NCI-H446 treated with DMSO at 0.1 percent for 48 hours (cell line): ENCODE results near the gene RNLS.
"Not testable (repeated sequence)": the region's sequence is repeated elsewhere in the genome, so short reads cannot be mapped to it uniquely, and the experiment has no call there.

ENCODE experiments used
- DNase-seq: peaks from one replicate; lab custom pipeline; 2025; lab: John Stamatoyannopoulos, UW

RNLS gene

GRCh38 chr10:88343761-88344484, 239.2 kb downstream of the RNLS start:
- no peak for DNase-seq

GRCh38 chr10:88342733-88343310, 240.3 kb downstream of the RNLS start:
- DNase-seq = no peak

GRCh38 chr10:88337134-88337533, 246.0 kb downstream of the RNLS start:
- DNase-seq = no peak

GRCh38 chr10:88336334-88336733, 246.8 kb downstream of the RNLS start:
- no peak for DNase-seq

GRCh38 chr10:88333248-88333630, 249.9 kb downstream of the RNLS start:
- DNase-seq = no peak

GRCh38 chr10:88332503-88333247, 250.4 kb downstream of the RNLS start:
- no peak for DNase-seq

GRCh38 chr10:88330174-88330573, 252.9 kb downstream of the RNLS start:
- DNase-seq = no peak

- DNase-seq = no peak
These were observed 260.6 kb downstream of the RNLS start for GRCh38 chr10:88322324-88323063.

- DNase-seq = no peak
These were observed 263.1 kb downstream of the RNLS start for GRCh38 chr10:88319960-88320517.

- no peak for DNase-seq
These were observed 264.3 kb downstream of the RNLS start for GRCh38 chr10:88318803-88319202.

- DNase-seq = no peak
These were observed 266.0 kb downstream of the RNLS start for GRCh38 chr10:88317099-88317498.

- DNase-seq = no peak
These were observed 266.7 kb downstream of the RNLS start for GRCh38 chr10:88316292-88316861.

- DNase-seq = no peak
These were observed 267.4 kb downstream of the RNLS start for GRCh38 chr10:88315755-88316154.

GRCh38 chr10:88314362-88314761, 268.8 kb downstream of the RNLS start:
- no peak for DNase-seq

GRCh38 chr10:88313878-88314277, 269.2 kb downstream of the RNLS start:
- no peak for DNase-seq

- no peak for DNase-seq
These were observed 270.3 kb downstream of the RNLS start for GRCh38 chr10:88312855-88313254.

GRCh38 chr10:88311264-88311663, 271.9 kb downstream of the RNLS start:
- no peak for DNase-seq

- no peak for DNase-seq
These were observed 273.8 kb downstream of the RNLS start for GRCh38 chr10:88309365-88309764.

GRCh38 chr10:88308361-88308760, 274.8 kb downstream of the RNLS start:
- not testable (repeated sequence) for DNase-seq

GRCh38 chr10:88299787-88300186, 283.3 kb downstream of the RNLS start:
- DNase-seq = no peak

- no peak for DNase-seq
These were observed 286.0 kb downstream of the RNLS start for GRCh38 chr10:88297103-88297502.
